Heart right ventricle (tissue), 16 donors: Measurements from ENCODE around the gene COX4I1. TPM values are rescaled to one million over a fixed set of nuclear protein-coding genes. Genes with fewer than 3 reads are reported as not detected.
A peak's percentile ranks its signal among the peaks of the same experiment; 100 is the strongest.

Experiments used
- ATAC-seq, 8 donors: fragments of 200-7000 bp; cut with Tn5 transposase; one replicate each; pipeline ENCODE4 v1.9.1; 2020; ENCODE audit warnings: mild to moderate bottlenecking in 8 of 8, moderate library complexity in 8 of 8, moderate number of reproducible peaks in 1 of 8
- DNase-seq, 2 donors: peaks; one replicate each; pipeline ENCODE4 v3.0.0-alpha.2; 2020
- H3K27ac ChIP-seq, 10 donors: fragments of 200-600 bp; sonication (generic) in 2 of 10; one replicate each; pipeline versions ENCODE4 v1.5.0 to v1.8.0; 2020 to 2022; ENCODE audit warnings: mild to moderate bottlenecking in 3 of 10
- H3K27me3 ChIP-seq, 7 donors: fragments of 200-600 bp; one replicate each; pipeline ENCODE4 v1.8.0; 2021 to 2022; ENCODE audit warnings: mild to moderate bottlenecking in 2 of 7
- H3K36me3 ChIP-seq, 9 donors: fragments of 200-600 bp; sonication (generic) in 1 of 9; one replicate each; pipeline versions ENCODE4 v1.5.0 to v1.8.0; 2020 to 2022; ENCODE audit warnings: mild to moderate bottlenecking in 2 of 9
- H3K4me1 ChIP-seq, 9 donors: fragments of 200-600 bp; sonication (generic) in 1 of 9; one replicate each; pipeline versions ENCODE4 v1.5.0 to v1.8.0; 2020 to 2022; ENCODE audit warnings: mild to moderate bottlenecking in 4 of 9
- H3K4me3 ChIP-seq, 10 donors: fragments of 200-600 bp; sonication (generic) in 2 of 10; one replicate each; pipeline versions ENCODE4 v1.5.0 to v1.8.0; 2020 to 2022; ENCODE audit warnings: mild to moderate bottlenecking in 7 of 10, moderate library complexity in 2 of 10
- H3K9me3 ChIP-seq, 11 donors: fragments of 200-600 bp in 10 of 11; sonication (generic) in 2 of 11; one replicate each; pipeline versions ENCODE4 v1.5.0 to v1.8.0; 2013 to 2022; ENCODE audit warnings: mild to moderate bottlenecking in 2 of 11, control low read depth in 1 of 11, moderate library complexity in 1 of 11
- CTCF ChIP-seq, 9 donors: fragments of 200-600 bp; sonication (generic) in 2 of 9; IDR thresholded peaks; one replicate each; pipeline versions ENCODE4 v1.5.0 to v1.8.0; 2021 to 2022; ENCODE audit warnings: antibody characterized with exemption in 9 of 9, mild to moderate bottlenecking in 5 of 9, moderate library complexity in 1 of 9
- WGBS, 2 donors: extraction: QIAGEN DNeasy Blood & Tissue Kit; methylation state at CpG; one replicate each; pipeline ENCODE4 v1.1.7; 2013; ENCODE audit warnings: inconsistent platforms in 1 of 2; 5-methylcytosine and 5-hydroxymethylcytosine counted together
- intact Hi-C, 10 donors: fragments of 100-400 bp; cut with DNase I; formaldehyde crosslinking; loops; one replicate each; pipeline versions ENCODE4 v1.11.1 to v1.14.2; 2022
- polyA plus RNA-seq, 2 donors: library from polyadenylated mRNA; stranded (reverse); fragments of 200-250 nt; gene quantifications; one replicate each; pipeline ENCODE4 v1.2.3, GENCODE V29; 2013
- total RNA-seq, 10 donors: library from RNA; stranded (reverse); fragmentation: NEBNext Ultra II Directional in 3 of 10; extraction: Animal tissue kit (Norgen Biotek cat#: 25700) in 3 of 10; gene quantifications; one replicate each; pipeline versions ENCODE4 v1.2.1 to v1.2.4, GENCODE V29; 2021 to 2023
- donor health status: Arrhythmogenic right ventricular cardiomyopathy.
- donor health status: ischemic (EF 13 %, LVEDD 7.1; RV severe dilation, severe dysfunction).
- donor health status: healthy with polysubstance abuse.
- donor health status: DM: no; HTN: yes; CAD: no.
- donor health status: DM: no; HTN: no; CAD: no.
- donor health status: ischemic (EF 25% LVEDD 6.9; RV normal size, moderate dysfunction).
- donor health status: ischemic (EF 25% LVEDD 5.7; RV mildly dilated, moderate dysfunction).
- donor health status: healthy.
- donor health status: DM: yes; HTN: yes; CAD: no.
- donor health status: Ischemic cardiomyopathy.
- donor health status: ischemic (EF 35%, LVEDD 5.7; RV mildly dilated, moderate dysfunction).
- donor health status: nonischemic (EF 11% LVEDD 7.7; RV severe dilation, severe dysfunction).
- donor health status: DM: yes; HTN: yes; CAD: no.
- donor health status: PGD.
- donor health status: ischemic (EF 29% LVEDD 5.4; RV normal size, mild dysfunction).
- donor health status: nonischemic (EF 23%, LVEDD 6.1; RV moderate dilation, normal function).

Gene COX4I1
- total and polyA plus RNA-seq, 12 donors, result 1,221 to 4,942 (median 1,955) TPM

DNA sequence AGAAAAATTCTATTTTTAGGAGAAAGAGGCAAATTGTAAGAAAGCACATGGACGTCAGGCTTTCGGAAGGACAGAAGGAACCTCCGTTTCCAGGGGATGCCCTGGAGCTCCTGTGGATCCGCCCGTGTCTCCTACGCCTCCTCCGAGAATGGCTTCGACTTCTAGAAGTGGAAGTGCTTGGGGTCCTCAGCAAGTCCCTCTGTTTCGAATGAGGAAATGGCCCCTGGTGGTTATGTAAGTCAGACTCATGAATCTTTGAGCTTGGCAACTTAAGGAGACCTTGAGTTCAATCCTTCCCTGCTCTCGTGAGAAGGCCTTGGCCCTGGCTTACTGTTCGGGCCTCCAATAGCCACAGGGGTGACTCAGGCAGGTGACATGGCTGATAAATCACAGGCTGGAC is 38.9 kb downstream of the COX4I1 start:
- 81 to 83% methylated on average over 11 of the region's 11 CpGs for WGBS, 2 donors
- peaks cover 0 to 4% (median 0%) of the 10 kb centered on the region in 11 donors for H3K9me3 ChIP-seq
- H3K36me3 ChIP-seq, result no peaks in the 10 kb centered on the region
- no peak overlapping the region for H3K27ac ChIP-seq
- no peak overlapping the region for H3K4me3 ChIP-seq
- intact Hi-C loops, result no loop called here
- TF ChIP-seq CTCF (IDR thresholded peaks at IDR 0.05), result no peak
- peak in 1 of 8 donors; percentile 40 for ATAC-seq
- DNase-seq, result no peak
- H3K4me1 ChIP-seq, result peaks cover 0 to 14% (median 0%) of the 10 kb centered on the region in 9 donors
- peaks cover 0 to 61% (median 37%) of the 10 kb centered on the region in 7 donors for H3K27me3 ChIP-seq

GRCh38 chr16:85838876-85839585 is 39.5 kb downstream of the COX4I1 start:
- no peak for TF ChIP-seq CTCF (IDR thresholded peaks at IDR 0.05)
- no peak overlapping the region for H3K4me3 ChIP-seq
- peaks cover 0 to 11% (median 0%) of the 10 kb centered on the region in 9 donors for H3K4me1 ChIP-seq
- H3K36me3 ChIP-seq, result no peaks in the 10 kb centered on the region
- ATAC-seq (no peak), DNase-seq (no peak)
- WGBS, 2 donors, result 89 to 90% methylated on average over 21 of the region's 21 CpGs
- intact Hi-C loops, result no loop called here
- no peak overlapping the region for H3K27ac ChIP-seq
- peaks cover 0 to 59% (median 41%) of the 10 kb centered on the region in 7 donors for H3K27me3 ChIP-seq
- peaks cover 0 to 4% (median 0%) of the 10 kb centered on the region in 11 donors for H3K9me3 ChIP-seq

DNA sequence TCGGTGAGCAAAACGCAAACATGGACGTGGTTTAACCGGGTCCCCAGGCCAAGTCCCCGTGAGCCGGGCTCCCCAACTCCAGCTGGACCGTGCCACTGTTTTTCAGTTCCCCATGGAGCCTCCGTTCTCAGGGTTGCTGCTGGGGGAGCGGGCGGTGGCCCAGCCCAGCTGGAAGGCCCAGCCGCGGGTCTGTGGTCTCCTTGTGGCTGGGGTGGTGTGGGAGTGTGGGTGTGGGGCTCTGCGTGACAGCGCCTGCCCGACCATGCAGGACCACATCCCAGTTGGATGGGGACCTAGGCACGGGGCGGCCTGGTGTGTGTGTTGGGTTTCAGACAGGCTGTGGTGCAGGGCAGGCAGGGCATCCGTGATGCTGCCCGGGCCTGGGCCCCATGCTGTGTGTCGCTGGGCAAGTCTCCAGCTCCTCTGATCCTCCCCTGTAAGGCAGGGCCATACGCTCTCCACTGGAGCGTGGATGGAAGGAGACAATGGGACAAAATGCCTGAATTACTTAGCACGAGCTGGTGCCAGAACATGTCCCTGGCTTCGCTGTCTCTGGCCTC is 40.3 kb downstream of the COX4I1 start:
- Histone ChIP-seq H3K36me3 (no peaks in the 10 kb centered on the region), H3K27ac (no peak overlapping the region), H3K9me3 (peaks cover 0 to 4% (median 0%) of the 10 kb centered on the region in 11 donors), H3K4me1 (peaks cover 0 to 14% (median 0%) of the 10 kb centered on the region in 9 donors), H3K4me3 (no peak overlapping the region), H3K27me3 (peaks cover 0 to 62% (median 41%) of the 10 kb centered on the region in 7 donors)
- ATAC-seq (peak in 2 of 8 donors; percentile 30 to 42), DNase-seq (no peak)
- no peak for TF ChIP-seq CTCF (IDR thresholded peaks at IDR 0.05)
- intact Hi-C loops, result no loop called here
- 82 to 84% methylated on average over 24 of the region's 24 CpGs for WGBS, 2 donors

- H3K36me3 ChIP-seq, result no peaks in the 10 kb centered on the region
- H3K27ac ChIP-seq, result no peak overlapping the region
- peaks cover 0 to 4% (median 0%) of the 10 kb centered on the region in 11 donors for H3K9me3 ChIP-seq
- no peak for ATAC-seq
- intact Hi-C loops, result no loop called here
- 82% methylated on average over 9 of the region's 9 CpGs for WGBS, 2 donors
- peaks cover 0 to 62% (median 43%) of the 10 kb centered on the region in 7 donors for H3K27me3 ChIP-seq
- no peak overlapping the region for H3K4me3 ChIP-seq
- DNase-seq, result no peak
- no peak for TF ChIP-seq CTCF (IDR thresholded peaks at IDR 0.05)
- H3K4me1 ChIP-seq, result peaks cover 0 to 19% (median 0%) of the 10 kb centered on the region in 9 donors
Observed at GRCh38 chr16:85840395-85840794, 40.9 kb downstream of the COX4I1 start.
